GM19455 (cell line): ENCODE data around the gene USP6.
A peak's percentile ranks its signal among the peaks of the same experiment; 100 is the strongest.
"Not testable (repeated sequence)": the region's sequence is repeated elsewhere in the genome, so short reads cannot be mapped to it uniquely, and the experiment has no call there.

ENCODE experiments used
- ATAC-seq: cut with Tn5 transposase; IDR thresholded peaks from one replicate; pipeline ENCODE4 v1.9.1; 2021; ENCODE audit not compliant: unreplicated experiment

Gene USP6

GRCh38 chr17:5183410-5183793 lies 67.6 kb downstream of the USP6 start:
- no peak for ATAC-seq

GRCh38 chr17:5184288-5184687 lies 68.5 kb downstream of the USP6 start:
- ATAC-seq = no peak

DNA sequence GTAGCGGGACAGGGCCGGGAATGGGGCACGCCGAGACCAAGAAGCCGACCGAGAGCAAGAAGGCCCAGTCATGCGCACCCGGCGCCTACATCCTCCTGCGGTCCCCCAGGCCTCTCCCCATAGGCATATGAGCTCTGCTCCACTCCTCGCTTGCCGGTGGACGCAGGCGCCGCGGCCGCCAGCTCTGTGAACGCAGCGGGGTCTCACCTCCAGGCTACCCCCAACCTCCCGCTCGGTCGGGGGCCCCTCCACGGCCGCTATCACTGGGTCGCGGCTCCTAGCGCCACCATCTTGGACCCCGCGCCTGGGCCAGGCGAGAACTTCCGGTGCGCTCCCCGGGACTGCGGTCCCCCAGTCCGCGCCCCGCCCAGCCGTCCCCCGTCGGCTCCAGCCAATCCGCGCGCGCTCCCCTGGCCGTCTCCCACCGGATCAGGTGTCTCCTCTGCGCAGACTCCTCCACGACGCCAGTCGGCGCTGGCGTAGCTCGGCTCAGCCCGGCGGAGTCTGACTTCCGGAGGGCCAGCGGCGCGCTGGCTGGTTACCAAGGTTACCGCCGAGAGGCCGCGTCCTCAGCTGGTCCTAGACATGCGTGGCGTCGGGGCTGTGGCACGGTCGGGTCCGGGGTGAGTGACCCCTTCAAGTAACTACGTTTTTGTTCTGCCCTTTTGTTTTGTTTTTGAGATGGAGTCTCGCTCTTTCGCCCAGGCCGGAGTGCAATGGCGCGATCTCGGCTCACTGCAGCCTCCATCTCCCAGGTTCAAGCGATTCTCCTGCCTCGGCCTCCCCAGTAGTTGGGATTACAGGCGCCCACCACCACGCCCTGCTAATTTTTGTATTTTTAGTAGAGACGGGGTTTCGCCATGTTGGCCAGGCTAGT lies 75.9 kb downstream of the USP6 start, which contains the start of gene ZNF594:
ZNF594 (minus strand) TSS at position 328 of the 877 bp plus-strand sequence. CDS start 7,612 bp downstream, outside the sequence.
- peak; percentile 94 for ATAC-seq

GRCh38 chr17:5194346-5194745 lies 78.5 kb downstream of the USP6 start:
- no peak for ATAC-seq

GRCh38 chr17:5198472-5198871 lies 82.6 kb downstream of the USP6 start:
- ATAC-seq = no peak

- ATAC-seq = no peak
Observed at GRCh38 chr17:5200360-5200759, 84.5 kb downstream of the USP6 start.

DNA sequence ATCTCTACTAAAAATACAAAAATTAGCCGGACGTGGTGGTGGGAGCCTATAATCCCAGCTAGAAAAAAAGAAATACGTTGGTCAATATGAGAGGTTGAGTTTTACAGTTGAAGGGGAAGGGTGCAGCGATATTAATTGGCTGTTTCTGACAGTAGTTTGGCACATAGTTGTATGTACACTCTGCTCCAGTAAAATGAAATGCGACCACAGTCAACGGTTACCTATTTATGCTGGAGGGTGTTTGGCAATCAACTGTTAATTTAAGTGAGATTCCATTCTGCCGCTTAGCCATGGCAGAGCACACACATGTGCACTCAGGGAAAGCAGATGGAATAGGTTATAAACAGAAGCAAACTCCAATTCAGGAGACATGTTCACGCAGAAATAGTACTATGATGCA lies 85.2 kb downstream of the USP6 start:
- no peak for ATAC-seq

DNA sequence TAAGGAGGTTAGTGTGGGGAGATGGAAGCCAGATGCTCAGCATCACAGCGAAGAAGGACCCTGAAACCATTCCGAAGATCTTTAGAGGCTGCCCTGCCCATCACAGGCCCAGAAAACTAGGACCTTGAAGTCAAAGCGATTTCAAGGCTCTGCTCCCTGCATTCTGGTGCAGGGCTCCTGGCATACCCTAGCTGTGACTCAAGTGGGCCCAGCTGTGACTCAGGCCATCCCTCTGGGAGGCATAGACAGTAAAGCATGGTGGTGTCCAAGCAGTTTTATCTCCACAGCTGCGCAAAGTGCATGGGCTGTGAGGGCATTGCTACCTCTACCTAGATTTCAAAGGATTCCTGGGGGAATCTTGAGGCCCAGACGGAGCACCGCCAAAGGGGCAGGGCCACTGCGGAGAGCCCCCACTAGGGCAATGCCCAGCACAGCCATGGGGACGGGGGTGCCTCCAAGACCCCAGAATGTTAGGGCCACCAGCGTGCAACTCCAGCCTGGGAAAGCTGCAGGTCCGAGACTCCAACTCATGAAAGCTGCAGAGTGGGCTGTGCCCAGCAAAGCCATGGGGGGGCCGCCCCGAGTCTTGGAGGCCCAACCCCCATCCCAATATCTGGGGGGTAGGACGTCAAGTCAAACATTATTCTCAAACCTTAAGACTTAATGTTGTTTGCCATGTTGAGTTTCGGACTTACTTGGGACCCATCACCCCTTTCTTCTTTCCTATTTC lies 87.5 kb downstream of the USP6 start:
- ATAC-seq = no peak

GRCh38 chr17:5203908-5204294 lies 88.1 kb downstream of the USP6 start:
- no peak for ATAC-seq

- ATAC-seq = no peak
Observed at GRCh38 chr17:5209396-5209795, 93.6 kb downstream of the USP6 start.

DNA sequence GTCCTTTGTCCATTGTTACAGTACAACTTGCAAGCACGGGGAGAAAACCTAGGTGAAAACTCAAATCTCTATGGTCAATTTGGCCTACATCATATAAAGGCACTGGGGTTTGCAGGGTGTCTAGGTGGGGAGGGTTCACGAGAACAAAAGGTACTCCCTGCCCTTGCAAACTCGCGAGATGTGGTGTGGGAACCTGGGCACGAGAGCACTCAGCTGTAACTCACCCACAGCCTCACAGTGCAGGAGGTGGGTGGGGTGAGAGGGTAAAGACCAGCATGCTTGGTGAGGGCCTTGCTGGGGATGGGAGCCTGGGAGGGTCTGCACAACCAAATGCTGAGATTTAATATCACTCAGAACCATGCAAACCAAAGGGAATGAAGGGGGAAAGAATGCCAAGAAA lies 94.3 kb downstream of the USP6 start:
- no peak for ATAC-seq

- no peak for ATAC-seq
Observed at GRCh38 chr17:5210614-5211252, 94.9 kb downstream of the USP6 start.

DNA sequence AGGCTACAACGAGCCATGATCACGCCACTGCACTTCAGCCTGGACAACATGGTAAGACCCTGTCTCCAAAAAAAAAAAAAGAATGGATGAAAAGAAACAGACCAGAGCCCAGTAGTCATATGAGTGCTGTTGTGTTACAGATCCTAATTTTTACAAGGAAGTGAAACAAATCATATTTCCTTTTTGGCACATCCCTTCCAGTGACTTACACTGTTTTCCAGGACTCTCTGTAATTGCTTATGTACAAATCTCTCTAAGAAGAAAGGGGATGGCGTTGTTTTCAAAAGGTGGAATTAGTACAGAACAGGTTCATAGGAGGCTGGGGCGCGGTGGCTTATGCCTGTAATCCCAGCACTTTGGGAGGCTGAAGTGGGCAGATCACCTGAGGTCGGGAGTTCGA lies 95.6 kb downstream of the USP6 start:
- no peak for ATAC-seq

- not testable (repeated sequence) for ATAC-seq
Observed at GRCh38 chr17:5217562-5217961, 101.7 kb downstream of the USP6 start.

- no peak for ATAC-seq
Observed at GRCh38 chr17:5219536-5219935, 103.7 kb downstream of the USP6 start.

DNA sequence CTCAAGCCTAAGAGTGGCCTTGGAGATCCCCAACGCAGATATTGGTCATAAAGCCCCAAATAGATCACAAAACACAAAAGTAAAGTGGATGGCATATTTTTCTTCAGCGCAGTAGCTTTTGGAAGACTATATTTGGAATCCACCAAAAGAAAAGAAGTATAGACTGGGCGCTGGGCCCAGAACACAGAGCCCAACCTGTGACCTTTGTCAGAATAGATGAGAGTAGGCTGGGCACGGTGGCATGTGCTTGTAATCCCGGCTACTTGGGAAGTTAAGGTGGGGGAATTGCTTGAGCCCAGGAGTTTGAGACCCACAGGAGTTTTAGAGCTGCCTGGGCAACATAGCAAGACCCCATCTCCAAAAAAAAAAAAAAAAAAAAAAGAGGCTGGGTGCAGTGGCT lies 104.2 kb downstream of the USP6 start:
- no peak for ATAC-seq

DNA sequence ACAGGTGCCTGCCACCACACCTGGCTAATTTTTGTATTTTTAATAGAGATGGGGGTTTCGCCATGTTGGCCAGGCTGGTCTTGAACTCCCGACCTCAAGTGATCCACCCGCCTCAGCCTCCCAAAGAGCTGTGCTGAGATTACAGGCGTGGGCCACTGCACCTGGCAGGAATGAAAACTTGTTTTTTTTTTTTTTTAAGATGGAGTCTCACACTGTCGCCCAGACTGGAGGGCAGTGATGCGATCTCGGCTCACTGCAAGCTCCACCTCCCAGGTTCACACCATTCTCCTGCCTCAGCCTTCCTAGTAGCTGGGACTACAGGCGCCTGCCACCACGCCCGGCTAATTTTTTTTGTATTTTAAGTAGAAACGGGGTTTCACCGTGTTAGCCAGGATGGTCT lies 106.1 kb downstream of the USP6 start:
- ATAC-seq = not testable (repeated sequence)
